SH-SY5Y (cell line): Measurements from ENCODE around the gene IL4I1.

Source experiments
- GATA2 ChIP-seq: IDR thresholded peaks from 2 replicates; pipeline ENCODE4 v1.6.1; 2011; ENCODE audit warnings: mild to moderate bottlenecking, low read depth, low read length
- GATA3 ChIP-seq: IDR thresholded peaks from 2 replicates; pipeline ENCODE4 v1.6.1; 2011; ENCODE audit warnings: low read depth, mild to moderate bottlenecking, low read length, moderate library complexity

GRCh38 chr19:49875177-49875576, 21.5 kb downstream of the IL4I1 start:
- TF ChIP-seq GATA2 (no peak), GATA3 (no peak)
